HG02840 (cell line): ENCODE data around the gene BANK1.
"Not testable (repeated sequence)": the region's sequence is repeated elsewhere in the genome, so short reads cannot be mapped to it uniquely, and the experiment has no call there.

Experiments
- ATAC-seq: cut with Tn5 transposase; IDR thresholded peaks from one replicate; pipeline ENCODE4 v1.9.1; 2021; ENCODE audit warnings: mild to moderate bottlenecking, moderate library complexity, moderate number of reproducible peaks; ENCODE audit not compliant: unreplicated experiment, low FRiP score

BANK1 gene

GRCh38 chr4:101870874-101871273 lies 80.3 kb downstream of the BANK1 start:
- no peak for ATAC-seq

- no peak for ATAC-seq
These were observed 81.6 kb downstream of the BANK1 start for GRCh38 chr4:101871962-101872676.

GRCh38 chr4:101885574-101885973 lies 95.0 kb downstream of the BANK1 start:
- ATAC-seq: no peak

- ATAC-seq: no peak
These were observed 96.3 kb downstream of the BANK1 start for GRCh38 chr4:101886826-101887225.

- ATAC-seq: no peak
These were observed 97.9 kb downstream of the BANK1 start for GRCh38 chr4:101888472-101888871.

- not testable (repeated sequence) for ATAC-seq
These were observed 115.0 kb downstream of the BANK1 start for GRCh38 chr4:101905527-101905926.

GRCh38 chr4:101910786-101911373 lies 120.3 kb downstream of the BANK1 start:
- no peak for ATAC-seq

GRCh38 chr4:101911616-101912015 lies 121.1 kb downstream of the BANK1 start:
- ATAC-seq: no peak

GRCh38 chr4:101914761-101915160 lies 124.2 kb downstream of the BANK1 start:
- ATAC-seq: no peak

GRCh38 chr4:101919373-101919977 lies 128.9 kb downstream of the BANK1 start:
- no peak for ATAC-seq

GRCh38 chr4:101921370-101921769 lies 130.8 kb downstream of the BANK1 start:
- ATAC-seq: no peak

- no peak for ATAC-seq
These were observed 141.1 kb downstream of the BANK1 start for GRCh38 chr4:101931619-101932018.

- ATAC-seq: no peak
These were observed 143.3 kb downstream of the BANK1 start for GRCh38 chr4:101933855-101934254.

- ATAC-seq: no peak
These were observed 148.3 kb downstream of the BANK1 start for GRCh38 chr4:101938836-101939235.

GRCh38 chr4:101941816-101942358 lies 151.4 kb downstream of the BANK1 start:
- ATAC-seq: no peak

- ATAC-seq: no peak
These were observed 152.4 kb downstream of the BANK1 start for GRCh38 chr4:101942891-101943290.

- ATAC-seq: no peak
These were observed 154.1 kb downstream of the BANK1 start for GRCh38 chr4:101944649-101945048.

- ATAC-seq: no peak
These were observed 157.5 kb downstream of the BANK1 start for GRCh38 chr4:101948055-101948454.

GRCh38 chr4:101948951-101949350 lies 158.4 kb downstream of the BANK1 start:
- ATAC-seq: no peak

GRCh38 chr4:101950258-101950979 lies 159.9 kb downstream of the BANK1 start:
- ATAC-seq: no peak

- ATAC-seq: no peak
These were observed 162.5 kb downstream of the BANK1 start for GRCh38 chr4:101952985-101953384.
